Transverse colon (tissue), 4 donors: ENCODE data around the gene SMARCA2. TPM values are rescaled to one million over a fixed set of nuclear protein-coding genes. Genes with fewer than 3 reads are reported as not detected.

ENCODE experiments used
- DNase-seq: peaks from one replicate; pipeline ENCODE4 v3.0.0-alpha.2; 2019
- H3K27ac ChIP-seq, 4 donors: fragments of 200-600 bp; sonication (generic); 2 replicates each; pipeline ENCODE4 v1.5.1; 2016 to 2018; ENCODE audit warnings: inconsistent platforms in 4 of 4
- H3K27me3 ChIP-seq: fragments of 200-600 bp; sonication (generic); 2 replicates; pipeline ENCODE4 v1.5.1; 2017; ENCODE audit warnings: inconsistent platforms
- H3K36me3 ChIP-seq, 4 donors: fragments of 200-600 bp; sonication (generic); 2 replicates each; pipeline ENCODE4 v1.5.1; 2017 to 2019; ENCODE audit warnings: inconsistent platforms in 4 of 4
- H3K4me1 ChIP-seq, 4 donors: fragments of 200-600 bp; sonication (generic); 2 replicates each; pipeline ENCODE4 v1.5.1; 2017 to 2020; ENCODE audit warnings: inconsistent platforms in 4 of 4
- H3K4me3 ChIP-seq, 4 donors: fragments of 200-600 bp; sonication (generic); 1 replicate in 1 of 4; 2 replicates in 3 of 4; pipeline versions ENCODE4 v1.5.1 to v1.6.1; 2017 to 2019; ENCODE audit warnings: inconsistent platforms in 4 of 4
- H3K9me3 ChIP-seq, 2 donors: fragments of 200-600 bp; sonication (generic); 2 replicates each; pipeline ENCODE4 v1.5.1; 2017 to 2019; ENCODE audit warnings: inconsistent platforms in 2 of 2
- CTCF ChIP-seq, 5 experiments: fragments of 200-600 bp in 3 of 5; fragments of 450-650 bp in 2 of 5; sonication (generic) in 3 of 5; IDR thresholded peaks; 1 replicate in 2 of 5; 2 replicates in 3 of 5; pipeline ENCODE4 v1.5.1; 2016 to 2017; ENCODE audit warnings: antibody characterized with exemption in 5 of 5, inconsistent platforms in 3 of 5, mild to moderate bottlenecking in 2 of 5, moderate library complexity in 1 of 5
- EP300 ChIP-seq: sonication (generic); formaldehyde crosslinking; IDR thresholded peaks from one replicate; pipeline ENCODE4 v1.6.1; 2017; ENCODE audit warnings: antibody characterized with exemption, low read depth
- POLR2A ChIP-seq: fragments of 450-650 bp; IDR thresholded peaks from one replicate; pipeline ENCODE4 v1.6.1; 2016; ENCODE audit warnings: antibody characterized with exemption, mild to moderate bottlenecking, moderate library complexity
- POLR2AphosphoS5 ChIP-seq, 3 donors: sonication (generic); formaldehyde crosslinking; IDR thresholded peaks; one replicate each; pipeline ENCODE4 v1.6.1; 2016; ENCODE audit warnings: antibody characterized with exemption in 3 of 3
- WGBS, 2 donors: methylation state at CpG; one replicate each; pipeline ENCODE4 v1.1.5; 2018; ENCODE audit warnings: low coverage in 1 of 2; 5-methylcytosine and 5-hydroxymethylcytosine counted together
- in situ Hi-C, 4 donors: fragments of 200-750 bp; cut with MboI; loops; one replicate each; pipeline versions ENCODE4 v1.15.0 to v1.15.1; 2017; ENCODE audit warnings: low sequenced_read_pairs in 3 of 4, low pct_ligation_motif_present in 1 of 4, low pct_unique_long_range_greater_than_20kb in 1 of 4
- intact Hi-C: fragments of 100-400 bp; cut with DNase I; formaldehyde crosslinking; loops from one replicate; pipeline ENCODE4 v1.15.1; 2023; ENCODE audit warnings: low total_unique reads
- total RNA-seq, 4 donors: library from RNA; depleted of rRNA; stranded (reverse); fragments of >200 nt; gene quantifications; one replicate each; pipeline ENCODE4 v1.1.0, GENCODE V29; 2016

SMARCA2 gene
- total RNA-seq, 4 donors from 2014 or later: 74.8 to 110 (median 92.4) TPM

- Histone ChIP-seq H3K36me3 (no peaks in the 10 kb centered on the region), H3K9me3 (no peaks in the 10 kb centered on the region), H3K4me3 (no peak overlapping the region), H3K4me1 (no peaks in the 10 kb centered on the region), H3K27me3 (no peaks in the 10 kb centered on the region), H3K27ac (no peak overlapping the region)
- no peak for DNase-seq
- in situ Hi-C loops: no loop called here
- intact Hi-C loops: no loop called here
- no peak for TF ChIP-seq POLR2AphosphoS5 (IDR thresholded peaks at IDR 0.05)
- TF ChIP-seq EP300: no peak
- no peak for TF ChIP-seq POLR2A
- TF ChIP-seq CTCF (IDR thresholded peaks at IDR 0.05): no peak
These were observed 42.5 kb upstream of the SMARCA2 start for GRCh38 chr9:1972672-1973071.

DNA sequence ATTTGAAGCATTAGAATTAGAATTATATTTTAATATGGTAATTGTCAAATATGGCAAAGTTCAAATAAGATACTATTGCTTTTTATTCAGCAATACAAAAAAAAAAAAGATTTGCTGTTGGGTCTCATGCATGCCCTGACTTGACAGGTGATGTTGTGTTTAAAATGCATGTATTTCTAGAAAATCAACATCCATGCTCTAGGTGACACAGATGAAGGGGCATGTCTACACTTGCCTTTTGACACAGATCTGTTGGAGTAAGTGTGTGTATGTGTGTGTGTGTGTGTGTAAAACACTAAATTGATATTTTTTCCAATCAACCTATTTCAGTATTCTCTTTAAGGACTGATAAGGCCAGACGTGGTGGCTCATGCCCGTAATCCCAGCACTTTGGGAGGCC, 38.1 kb upstream of the SMARCA2 start:
- WGBS, 2 donors: 80 to 86% methylated on average over 1 to 2 of the region's 2 CpGs
- no peaks in the 10 kb centered on the region for H3K9me3 ChIP-seq
- H3K36me3 ChIP-seq: no peaks in the 10 kb centered on the region
- no peaks in the 10 kb centered on the region for H3K27me3 ChIP-seq
- no peaks in the 10 kb centered on the region for H3K4me1 ChIP-seq
- no peak overlapping the region for H3K27ac ChIP-seq
- no peak overlapping the region for H3K4me3 ChIP-seq
- no peak for DNase-seq
- intact Hi-C loops (no loop called here), in situ Hi-C loops (no loop called here)
- TF ChIP-seq EP300: no peak
- no peak for TF ChIP-seq CTCF (IDR thresholded peaks at IDR 0.05)
- TF ChIP-seq POLR2A: no peak
- TF ChIP-seq POLR2AphosphoS5 (IDR thresholded peaks at IDR 0.05): no peak

GRCh38 chr9:1978941-1979340, 36.2 kb upstream of the SMARCA2 start:
- WGBS, 2 donors: 50 to 80% methylated on average over 5 of the region's 5 CpGs
- Histone ChIP-seq H3K9me3 (no peaks in the 10 kb centered on the region), H3K27me3 (no peaks in the 10 kb centered on the region), H3K4me3 (no peak overlapping the region), H3K36me3 (no peaks in the 10 kb centered on the region), H3K27ac (no peak overlapping the region), H3K4me1 (no peaks in the 10 kb centered on the region)
- in situ Hi-C loops: no loop called here
- intact Hi-C loops: no loop called here
- no peak for TF ChIP-seq POLR2AphosphoS5 (IDR thresholded peaks at IDR 0.05)
- no peak for TF ChIP-seq CTCF (IDR thresholded peaks at IDR 0.05)
- no peak for TF ChIP-seq EP300
- TF ChIP-seq POLR2A: no peak
- DNase-seq: no peak

GRCh38 chr9:1979741-1980367, 35.3 kb upstream of the SMARCA2 start:
- no peak for DNase-seq
- WGBS, 2 donors: 74 to 85% methylated on average over 7 of the region's 7 CpGs
- no peak overlapping the region for H3K27ac ChIP-seq
- intact Hi-C loops: no loop called here
- no peaks in the 10 kb centered on the region for H3K36me3 ChIP-seq
- H3K4me1 ChIP-seq: no peaks in the 10 kb centered on the region
- in situ Hi-C loops: no loop called here
- TF ChIP-seq POLR2A (no peak), CTCF (IDR thresholded peaks at IDR 0.05) (no peak), EP300 (no peak), POLR2AphosphoS5 (IDR thresholded peaks at IDR 0.05) (no peak)
- no peak overlapping the region for H3K4me3 ChIP-seq
- no peaks in the 10 kb centered on the region for H3K9me3 ChIP-seq
- H3K27me3 ChIP-seq: no peaks in the 10 kb centered on the region
